Lung (tissue), 12 donors: ENCODE measurements around the gene SFRP5. TPM values are rescaled to one million over a fixed set of nuclear protein-coding genes. Genes with fewer than 3 reads are reported as not detected.

ENCODE experiments used
- ATAC-seq: fragments of 200-7000 bp; cut with Tn5 transposase; one replicate; pipeline ENCODE4 v1.9.1; 2020; ENCODE audit warnings: moderate number of reproducible peaks; ENCODE audit not compliant: insufficient read depth, low FRiP score
- DNase-seq, 3 donors: peaks; one replicate each; pipeline ENCODE4 v3.0.0-alpha.2; 2013 to 2017
- H3K27ac ChIP-seq, 2 donors: one replicate each; pipeline ENCODE4 v1.5.1; 2013; ENCODE audit warnings: mild to moderate bottlenecking in 2 of 2, moderate library complexity in 2 of 2, control low read depth in 1 of 2, inconsistent platforms in 1 of 2, low read depth in 1 of 2, low read length in 1 of 2
- H3K27me3 ChIP-seq, 3 donors: one replicate each; pipeline ENCODE4 v1.5.1; 2013; ENCODE audit warnings: low read length in 2 of 3; ENCODE audit not compliant: control insufficient read depth in 3 of 3, insufficient read depth in 3 of 3
- H3K36me3 ChIP-seq, 4 donors: one replicate each; pipeline ENCODE4 v1.5.1; 2013; ENCODE audit warnings: low read length in 4 of 4, mild to moderate bottlenecking in 1 of 4, moderate library complexity in 1 of 4; ENCODE audit not compliant: control insufficient read depth in 4 of 4, insufficient read depth in 4 of 4
- H3K4me1 ChIP-seq, 5 donors: one replicate each; pipeline ENCODE4 v1.5.1; 2013; ENCODE audit warnings: low read length in 5 of 5, mild to moderate bottlenecking in 2 of 5, moderate library complexity in 1 of 5; ENCODE audit not compliant: control insufficient read depth in 5 of 5, insufficient read depth in 5 of 5
- H3K4me3 ChIP-seq: one replicate; pipeline ENCODE4 v1.5.1; 2013; ENCODE audit warnings: mild to moderate bottlenecking, control low read depth, moderate library complexity
- H3K9ac ChIP-seq, 2 donors: one replicate each; pipeline ENCODE4 v1.5.1; 2013; ENCODE audit warnings: low read length in 2 of 2, control low read depth in 1 of 2; ENCODE audit not compliant: insufficient read depth in 1 of 2
- H3K9me3 ChIP-seq, 4 donors: one replicate each; pipeline ENCODE4 v1.5.1; 2013; ENCODE audit warnings: low read length in 3 of 4, mild to moderate bottlenecking in 1 of 4, moderate library complexity in 1 of 4; ENCODE audit not compliant: control insufficient read depth in 4 of 4, insufficient read depth in 3 of 4
- CTCF ChIP-seq: IDR thresholded peaks from 2 replicates; pipeline ENCODE4 v1.5.1; 2012; ENCODE audit warnings: mild to moderate bottlenecking; ENCODE audit errors: control extremely low read depth, extremely low read depth
- WGBS, 2 donors: extraction: QIAGEN DNeasy Blood & Tissue Kit; methylation state at CpG; one replicate each; pipeline ENCODE4 v1.1.7; 2013; 5-methylcytosine and 5-hydroxymethylcytosine counted together
- polyA plus RNA-seq, 2 donors: library from polyadenylated mRNA; stranded (reverse); fragments of 200-250 nt; gene quantifications; one replicate each; pipeline ENCODE4 v1.2.1, GENCODE V29; 2013
- total RNA-seq, 2 donors: library from RNA; depleted of rRNA in 1 of 2; stranded (reverse); fragments of >200 nt in 1 of 2; gene quantifications; one replicate each; pipeline ENCODE4 v1.2.1, GENCODE V29; 2014 to 2021
- donor health status: control.
- donor health status: control.
- donor health status: Bipolar disorder and iron deficiency.
- donor health status: healthy.
- donor health status: DM: yes; HTN: yes; CAD: no.

The SFRP5 gene
- total and polyA plus RNA-seq, 4 donors = 0.44 to 12.8 (median 1.7) TPM

- 93 to 95% methylated on average over 15 of the region's 15 CpGs for WGBS, 2 donors
- no peak for DNase-seq
These were observed 6.6 kb downstream of the SFRP5 start for GRCh38 chr10:97765201-97765600.

GRCh38 chr10:97764519-97764931 is 7.3 kb downstream of the SFRP5 start:
- DNase-seq (no peak), ATAC-seq (no peak)
- no peak for TF ChIP-seq CTCF
- Histone ChIP-seq H3K4me1 (no peaks in the 10 kb centered on the region), H3K9me3 (no peaks in the 10 kb centered on the region), H3K9ac (no peak overlapping the region), H3K4me3 (no peak overlapping the region), H3K27me3 (peaks cover 0 to 4% (median 0%) of the 10 kb centered on the region in 3 donors), H3K27ac (no peak overlapping the region), H3K36me3 (peaks cover 0 to 24% (median 6%) of the 10 kb centered on the region in 4 donors)
- 79 to 81% methylated on average over 7 of the region's 7 CpGs for WGBS, 2 donors

More at GRCh38 chr10:97765201-97765600, 6.6 kb downstream of the SFRP5 start:
- H3K36me3 ChIP-seq = peaks cover 0 to 17% (median under 1%) of the 10 kb centered on the region in 4 donors
- no peak overlapping the region for H3K27ac ChIP-seq
- no peak overlapping the region for H3K4me3 ChIP-seq
- no peak for ATAC-seq
- H3K27me3 ChIP-seq = peaks cover 0 to 10% (median 6%) of the 10 kb centered on the region in 3 donors
- no peaks in the 10 kb centered on the region for H3K4me1 ChIP-seq
- H3K9me3 ChIP-seq = no peaks in the 10 kb centered on the region
- no peak for TF ChIP-seq CTCF
- H3K9ac ChIP-seq = no peak overlapping the region

- TF ChIP-seq CTCF = no peak
- no peak overlapping the region for H3K27ac ChIP-seq
- no peak overlapping the region for H3K4me3 ChIP-seq
- DNase-seq (no peak), ATAC-seq (no peak)
- H3K9me3 ChIP-seq = no peaks in the 10 kb centered on the region
- H3K4me1 ChIP-seq = no peaks in the 10 kb centered on the region
- no peaks in the 10 kb centered on the region for H3K27me3 ChIP-seq
- 97 to 100% methylated on average over 3 of the region's 3 CpGs for WGBS, 2 donors
- H3K9ac ChIP-seq = no peak overlapping the region
- H3K36me3 ChIP-seq = peaks cover 0 to 28% (median 7%) of the 10 kb centered on the region in 4 donors
These were observed 7.9 kb downstream of the SFRP5 start for GRCh38 chr10:97763947-97764346.

GRCh38 chr10:97763411-97763810 is 8.4 kb downstream of the SFRP5 start:
- DNase-seq = no peak
- ATAC-seq = no peak
- H3K36me3 ChIP-seq = peaks cover 0 to 29% (median 7%) of the 10 kb centered on the region in 4 donors
- no peak for TF ChIP-seq CTCF
- H3K4me3 ChIP-seq = no peak overlapping the region
- H3K9ac ChIP-seq = no peak overlapping the region
- no peak overlapping the region for H3K27ac ChIP-seq
- no peaks in the 10 kb centered on the region for H3K4me1 ChIP-seq
- no peaks in the 10 kb centered on the region for H3K27me3 ChIP-seq
- no peaks in the 10 kb centered on the region for H3K9me3 ChIP-seq
- 92% methylated on average over 2 of the region's 2 CpGs for WGBS, 2 donors
